Ishikawa (cell line): ENCODE results near the gene NADK.

Experiments used
- CEBPB ChIP-seq: IDR thresholded peaks from 2 replicates; pipeline ENCODE4 v1.6.1; 2012
- CREB1 ChIP-seq: IDR thresholded peaks from 2 replicates; pipeline ENCODE4 v1.6.1; 2012; ENCODE audit warnings: low read depth
- EGR1 ChIP-seq: IDR thresholded peaks from 2 replicates; pipeline ENCODE4 v1.6.1; 2012
- EP300 ChIP-seq: IDR thresholded peaks from 2 replicates; pipeline ENCODE4 v1.6.1; 2012; ENCODE audit warnings: borderline replicate concordance
- FOXM1 ChIP-seq: IDR thresholded peaks from 2 replicates; pipeline ENCODE4 v1.6.1; 2012; ENCODE audit warnings: low read depth, borderline replicate concordance
- NFIC ChIP-seq: IDR thresholded peaks from 2 replicates; pipeline ENCODE4 v1.6.1; 2012
- RAD21 ChIP-seq: IDR thresholded peaks from 2 replicates; pipeline ENCODE4 v1.6.1; 2012; ENCODE audit warnings: low read depth
- TAF1 ChIP-seq: IDR thresholded peaks from 2 replicates; pipeline ENCODE4 v1.6.1; 2012; ENCODE audit warnings: low read depth, mild to moderate bottlenecking
- TCF12 ChIP-seq: IDR thresholded peaks from 2 replicates; pipeline ENCODE4 v1.6.1; 2012; ENCODE audit warnings: low read depth
- TEAD4 ChIP-seq: IDR thresholded peaks from 2 replicates; pipeline ENCODE4 v1.6.1; 2012
- YY1 ChIP-seq: IDR thresholded peaks from 2 replicates; pipeline ENCODE4 v1.6.1; 2012; ENCODE audit warnings: low read depth
- ZBTB7A ChIP-seq: IDR thresholded peaks from 2 replicates; pipeline ENCODE4 v1.6.1; 2012; ENCODE audit warnings: low read depth
- TF ChIP-seq, protein P1 (sequence below): IDR thresholded peaks from 2 replicates; pipeline ENCODE4 v1.6.1; 2012
- TF ChIP-seq, protein P2 (sequence below): IDR thresholded peaks from 2 replicates; pipeline ENCODE4 v1.6.1; 2012; ENCODE audit warnings: low read depth, mild to moderate bottlenecking
- TF ChIP-seq, protein P3 (sequence below): IDR thresholded peaks from 2 replicates; pipeline ENCODE4 v1.6.1; 2012

NADK gene

DNA sequence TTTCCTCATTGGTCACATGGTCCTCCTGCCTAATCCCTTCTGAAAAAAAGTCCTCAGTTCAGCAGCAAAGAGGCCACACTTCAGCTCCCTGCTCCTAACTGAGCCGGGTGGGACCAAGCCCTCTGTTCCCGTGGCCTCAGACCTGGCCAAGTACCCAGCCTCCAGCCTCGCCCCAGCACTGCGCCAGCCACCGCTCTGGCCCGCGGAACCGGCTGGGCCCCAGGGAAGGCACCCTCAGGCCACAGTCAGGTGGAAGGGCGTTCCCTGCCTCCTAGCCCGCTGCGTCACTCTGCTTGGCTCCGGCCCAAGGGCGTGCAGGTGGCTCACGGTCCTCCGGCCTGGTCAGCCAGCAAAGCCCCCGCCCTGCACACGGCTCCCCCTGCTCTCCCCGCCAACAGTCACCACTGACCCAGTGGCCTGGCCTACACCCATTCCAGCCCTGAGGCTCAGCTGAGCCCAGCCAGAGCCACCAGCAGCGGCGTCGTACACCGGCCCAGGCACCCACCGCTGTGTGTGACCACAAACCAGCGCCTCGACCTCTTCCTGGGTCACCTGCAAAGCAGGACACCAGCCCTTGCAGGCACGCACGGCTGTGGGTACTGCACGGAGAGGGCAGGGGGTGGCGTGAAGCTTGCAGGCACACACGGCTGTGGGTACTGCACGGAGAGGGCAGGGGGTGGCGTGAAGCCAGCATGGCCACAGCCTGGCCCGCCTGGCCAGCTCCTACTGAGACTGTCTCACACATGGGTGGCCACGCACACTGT is 19.4 kb downstream of the NADK start:
- TF ChIP-seq CREB1 = no peak
- no peak for TF ChIP-seq EGR1
- TF ChIP-seq, protein P1, sequence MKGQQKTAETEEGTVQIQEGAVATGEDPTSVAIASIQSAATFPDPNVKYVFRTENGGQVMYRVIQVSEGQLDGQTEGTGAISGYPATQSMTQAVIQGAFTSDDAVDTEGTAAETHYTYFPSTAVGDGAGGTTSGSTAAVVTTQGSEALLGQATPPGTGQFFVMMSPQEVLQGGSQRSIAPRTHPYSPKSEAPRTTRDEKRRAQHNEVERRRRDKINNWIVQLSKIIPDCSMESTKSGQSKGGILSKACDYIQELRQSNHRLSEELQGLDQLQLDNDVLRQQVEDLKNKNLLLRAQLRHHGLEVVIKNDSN = peak; percentile 63
- peak; percentile 48; the same call in 1 of the 2 replicates for TF ChIP-seq TAF1
- TF ChIP-seq RAD21 = peak; percentile 12; the same call in 1 of the 2 replicates
- TF ChIP-seq TCF12 = peak; percentile 94
- TF ChIP-seq, protein P2, sequence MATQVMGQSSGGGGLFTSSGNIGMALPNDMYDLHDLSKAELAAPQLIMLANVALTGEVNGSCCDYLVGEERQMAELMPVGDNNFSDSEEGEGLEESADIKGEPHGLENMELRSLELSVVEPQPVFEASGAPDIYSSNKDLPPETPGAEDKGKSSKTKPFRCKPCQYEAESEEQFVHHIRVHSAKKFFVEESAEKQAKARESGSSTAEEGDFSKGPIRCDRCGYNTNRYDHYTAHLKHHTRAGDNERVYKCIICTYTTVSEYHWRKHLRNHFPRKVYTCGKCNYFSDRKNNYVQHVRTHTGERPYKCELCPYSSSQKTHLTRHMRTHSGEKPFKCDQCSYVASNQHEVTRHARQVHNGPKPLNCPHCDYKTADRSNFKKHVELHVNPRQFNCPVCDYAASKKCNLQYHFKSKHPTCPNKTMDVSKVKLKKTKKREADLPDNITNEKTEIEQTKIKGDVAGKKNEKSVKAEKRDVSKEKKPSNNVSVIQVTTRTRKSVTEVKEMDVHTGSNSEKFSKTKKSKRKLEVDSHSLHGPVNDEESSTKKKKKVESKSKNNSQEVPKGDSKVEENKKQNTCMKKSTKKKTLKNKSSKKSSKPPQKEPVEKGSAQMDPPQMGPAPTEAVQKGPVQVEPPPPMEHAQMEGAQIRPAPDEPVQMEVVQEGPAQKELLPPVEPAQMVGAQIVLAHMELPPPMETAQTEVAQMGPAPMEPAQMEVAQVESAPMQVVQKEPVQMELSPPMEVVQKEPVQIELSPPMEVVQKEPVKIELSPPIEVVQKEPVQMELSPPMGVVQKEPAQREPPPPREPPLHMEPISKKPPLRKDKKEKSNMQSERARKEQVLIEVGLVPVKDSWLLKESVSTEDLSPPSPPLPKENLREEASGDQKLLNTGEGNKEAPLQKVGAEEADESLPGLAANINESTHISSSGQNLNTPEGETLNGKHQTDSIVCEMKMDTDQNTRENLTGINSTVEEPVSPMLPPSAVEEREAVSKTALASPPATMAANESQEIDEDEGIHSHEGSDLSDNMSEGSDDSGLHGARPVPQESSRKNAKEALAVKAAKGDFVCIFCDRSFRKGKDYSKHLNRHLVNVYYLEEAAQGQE = no peak
- TF ChIP-seq, protein P3, sequence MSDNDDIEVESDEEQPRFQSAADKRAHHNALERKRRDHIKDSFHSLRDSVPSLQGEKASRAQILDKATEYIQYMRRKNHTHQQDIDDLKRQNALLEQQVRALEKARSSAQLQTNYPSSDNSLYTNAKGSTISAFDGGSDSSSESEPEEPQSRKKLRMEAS = peak; percentile 88
- peak; percentile 95 for TF ChIP-seq NFIC
- TF ChIP-seq ZBTB7A = peak; percentile 90
- peak; percentile 58; the same call in 1 of the 2 replicates for TF ChIP-seq TEAD4
- peak; percentile 53; the same call in 1 of the 2 replicates for TF ChIP-seq FOXM1
- TF ChIP-seq EP300 = peak; percentile 73; the same call in 1 of the 2 replicates
- no peak for TF ChIP-seq CEBPB
- no peak; the same call in 1 of the 2 replicates for TF ChIP-seq YY1

DNA sequence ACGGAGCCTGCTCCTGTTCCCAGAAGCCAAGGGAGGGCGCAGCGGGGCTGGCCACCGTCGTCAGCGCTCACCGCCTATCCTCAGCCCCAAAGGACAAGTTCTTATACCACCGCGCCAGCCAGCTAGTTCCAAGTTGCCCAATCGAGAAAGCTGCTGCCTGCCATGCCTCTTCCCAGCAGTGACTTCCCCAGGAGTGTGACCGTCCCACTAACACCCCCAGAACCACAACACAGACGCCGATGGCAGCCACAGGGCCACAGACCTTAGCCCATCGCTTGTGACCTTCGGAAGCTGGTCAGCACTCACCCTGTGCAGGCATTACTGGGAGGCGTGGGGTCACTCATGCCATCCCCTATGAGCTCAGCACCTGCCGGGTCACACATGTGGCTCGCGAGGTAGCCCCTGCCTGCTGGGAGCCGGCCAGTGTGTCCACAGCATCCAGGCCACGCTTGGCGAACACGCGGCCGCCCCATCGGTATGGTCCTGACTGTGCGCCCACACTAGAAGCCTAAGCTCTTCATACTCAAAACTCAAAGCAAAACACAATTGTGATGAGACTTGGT is 20.1 kb downstream of the NADK start:
- TF ChIP-seq YY1 (no peak), TAF1 (no peak), ZBTB7A (no peak), TCF12 (no peak), TEAD4 (no peak), FOXM1 (no peak), CREB1 (no peak)
- TF ChIP-seq, protein P3 = no peak
- TF ChIP-seq, protein P2 = no peak
- TF ChIP-seq, protein P1 = no peak

DNA sequence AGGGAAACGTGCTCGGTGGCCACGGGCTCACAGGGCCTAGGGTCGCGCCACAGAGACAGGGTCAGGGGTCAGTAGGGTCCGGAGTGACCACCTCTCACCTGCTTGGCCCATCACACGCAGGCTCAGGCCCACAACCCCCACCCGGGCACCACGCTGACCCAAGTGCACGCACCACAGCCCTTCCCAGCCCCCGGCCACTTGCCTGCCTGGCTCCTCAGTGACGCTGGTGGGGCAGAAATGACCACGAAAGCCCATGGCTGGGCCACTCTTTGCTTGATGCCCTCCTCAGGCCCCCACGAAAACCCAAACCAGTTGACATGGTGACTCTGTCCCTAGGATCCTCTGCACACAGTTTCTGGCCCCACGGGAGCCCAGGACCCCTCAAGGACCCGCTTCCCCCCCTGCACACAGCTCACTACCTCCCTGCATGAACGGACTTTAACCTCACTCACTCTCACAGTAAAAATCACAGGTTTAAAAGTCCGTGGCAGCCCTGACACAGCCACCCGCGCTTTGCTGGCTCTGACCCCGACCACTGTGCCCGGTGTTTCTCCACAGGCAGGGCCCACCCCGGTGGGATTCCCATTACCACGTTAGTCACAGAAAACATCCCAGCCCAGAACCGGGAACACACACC is 20.7 kb downstream of the NADK start:
- TF ChIP-seq NFIC (no peak), CREB1 (no peak), EP300 (no peak), RAD21 (no peak), TAF1 (no peak), TEAD4 (no peak), FOXM1 (no peak), TCF12 (no peak), EGR1 (no peak), ZBTB7A (no peak), CEBPB (no peak), YY1 (no peak)
- TF ChIP-seq, protein P3 = no peak
- TF ChIP-seq, protein P1 = no peak
- TF ChIP-seq, protein P2 = no peak
